A673 (cell line): ENCODE results near the gene EMB.
"Not testable (repeated sequence)": the region's sequence is repeated elsewhere in the genome, so short reads cannot be mapped to it uniquely, and the experiment has no call there.

ENCODE experiments used
- EZH2 ChIP-seq: fragments of 200-600 bp; sonication (generic); IDR thresholded peaks from 2 replicates; pipeline ENCODE4 v1.6.1; 2017; ENCODE audit warnings: borderline replicate concordance, low read depth, mild to moderate bottlenecking, mixed read lengths, antibody characterized with exemption, low read length; ENCODE audit not compliant: poor library complexity, severe bottlenecking
- TF ChIP-seq, protein P1 (sequence below): fragments of 300-800, 200-600 bp; sonication (generic); conservative IDR thresholded peaks from 2 replicates; pipeline ENCODE4 v1.5.1; 2017; ENCODE audit warnings: low read depth, mild to moderate bottlenecking, antibody characterized with exemption, low read length, moderate library complexity, mixed read lengths

DNA sequence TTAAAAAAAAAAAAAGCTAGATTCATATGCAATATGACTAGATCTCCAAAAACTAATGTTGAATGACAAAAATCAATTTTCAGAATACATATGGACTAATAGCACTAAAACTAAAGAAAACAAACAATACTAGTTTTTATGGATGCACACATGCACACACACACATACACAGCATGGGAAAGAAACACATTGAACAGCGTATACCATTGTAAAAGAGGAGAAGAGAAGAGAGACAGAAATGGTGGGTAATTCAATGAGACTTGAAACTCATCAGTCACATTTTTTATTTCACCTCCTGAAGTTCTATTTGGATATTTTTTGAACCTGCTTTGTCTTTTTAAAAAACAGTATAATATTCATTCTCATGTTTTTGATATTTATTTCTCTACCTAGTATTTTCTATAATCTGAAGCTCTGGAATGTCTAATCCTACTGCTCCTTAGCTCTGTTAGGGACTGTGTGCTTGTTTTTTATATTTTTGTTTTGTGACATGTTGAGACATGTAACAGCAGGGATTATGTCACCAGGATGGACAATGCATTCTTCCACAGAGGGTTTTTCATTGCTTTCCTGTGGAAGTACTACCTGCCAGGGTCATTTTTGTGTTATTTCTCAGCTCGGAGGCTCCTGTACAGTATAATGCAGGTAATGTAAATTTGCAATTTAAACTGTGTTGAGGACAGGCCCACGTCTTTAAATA lies 17.8 kb downstream of the EMB start:
- TF ChIP-seq, protein P1, sequence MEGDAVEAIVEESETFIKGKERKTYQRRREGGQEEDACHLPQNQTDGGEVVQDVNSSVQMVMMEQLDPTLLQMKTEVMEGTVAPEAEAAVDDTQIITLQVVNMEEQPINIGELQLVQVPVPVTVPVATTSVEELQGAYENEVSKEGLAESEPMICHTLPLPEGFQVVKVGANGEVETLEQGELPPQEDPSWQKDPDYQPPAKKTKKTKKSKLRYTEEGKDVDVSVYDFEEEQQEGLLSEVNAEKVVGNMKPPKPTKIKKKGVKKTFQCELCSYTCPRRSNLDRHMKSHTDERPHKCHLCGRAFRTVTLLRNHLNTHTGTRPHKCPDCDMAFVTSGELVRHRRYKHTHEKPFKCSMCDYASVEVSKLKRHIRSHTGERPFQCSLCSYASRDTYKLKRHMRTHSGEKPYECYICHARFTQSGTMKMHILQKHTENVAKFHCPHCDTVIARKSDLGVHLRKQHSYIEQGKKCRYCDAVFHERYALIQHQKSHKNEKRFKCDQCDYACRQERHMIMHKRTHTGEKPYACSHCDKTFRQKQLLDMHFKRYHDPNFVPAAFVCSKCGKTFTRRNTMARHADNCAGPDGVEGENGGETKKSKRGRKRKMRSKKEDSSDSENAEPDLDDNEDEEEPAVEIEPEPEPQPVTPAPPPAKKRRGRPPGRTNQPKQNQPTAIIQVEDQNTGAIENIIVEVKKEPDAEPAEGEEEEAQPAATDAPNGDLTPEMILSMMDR = not testable (repeated sequence)
- not testable (repeated sequence) for TF ChIP-seq EZH2
